ENCODE data around the gene PIWIL4.

The PIWIL4 gene

DNA sequence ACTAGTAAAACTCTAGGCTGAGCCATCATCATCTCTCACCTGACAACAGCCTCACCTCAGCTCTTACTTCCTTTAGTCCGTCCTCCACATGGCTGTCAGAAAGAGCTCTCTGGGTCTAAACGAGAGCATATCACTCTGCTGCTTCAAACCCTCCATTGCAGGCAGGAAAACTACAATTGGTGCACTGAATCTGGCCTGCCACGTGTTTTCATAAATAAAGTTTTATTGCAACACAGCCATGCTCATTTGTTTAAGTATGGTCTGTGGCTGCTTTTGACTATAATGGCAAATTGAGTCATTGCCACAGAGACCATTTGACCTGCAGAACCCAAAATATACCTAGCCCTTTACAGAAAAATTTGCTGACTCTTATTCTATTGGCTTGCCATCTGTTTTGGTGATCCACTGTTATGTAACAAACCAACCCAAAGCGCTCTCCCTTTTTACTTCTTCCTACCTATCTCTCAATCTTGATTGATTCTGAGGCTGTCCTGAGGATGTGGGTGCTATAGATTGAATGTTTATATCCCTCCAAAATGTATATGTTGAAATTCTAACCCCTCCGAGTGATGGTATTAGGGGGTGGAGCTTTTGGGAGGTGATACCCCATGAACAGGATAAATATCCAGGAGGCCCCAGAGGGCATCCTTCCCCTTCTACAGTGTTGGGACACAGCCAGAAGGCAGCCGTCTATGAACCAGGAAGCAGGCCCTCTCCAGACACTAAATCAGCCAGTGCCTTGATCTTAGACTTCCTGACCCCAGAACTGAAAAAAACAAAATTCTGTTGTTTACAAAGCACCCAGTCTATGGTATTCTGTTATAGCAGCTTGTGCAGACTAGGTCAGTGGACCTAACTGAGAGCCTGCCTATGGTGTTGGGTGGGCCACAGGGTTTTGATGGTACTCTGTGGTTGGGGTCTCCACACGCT lies 99.9 kb downstream of the PIWIL4 start:
- no peak for DNase-seq

GRCh38 chr11:94668212-94668793 lies 101.1 kb downstream of the PIWIL4 start:
- no peak for DNase-seq

- DNase-seq, result no peak
These were observed 101.9 kb downstream of the PIWIL4 start for GRCh38 chr11:94669023-94669422.

All from stimulated activated CD4-positive, alpha-beta T cell treated with anti-CD3 and anti-CD28 coated beads, Interleukin-4, amount 100 ng/mL, for 4 hours (primary cell).